H54 (cell line): ENCODE measurements around the gene NVL.
"Not testable (repeated sequence)": the region's sequence is repeated elsewhere in the genome, so short reads cannot be mapped to it uniquely, and the experiment has no call there.

Source experiments
- DNase-seq: peaks from one replicate; pipeline ENCODE4 v3.0.0; 2011; ENCODE audit warnings: low spot score, mixed read lengths; ENCODE audit not compliant: insufficient read length
- FAIRE-seq: peaks from 3 replicates; lab custom pipeline; 2011; peaks lifted over from hg19 to GRCh38; lab: Jason Lieb, UNC
- POLR2A ChIP-seq: IDR thresholded peaks from 2 replicates; pipeline ENCODE4 v1.6.1; 2011; ENCODE audit warnings: low read depth, mild to moderate bottlenecking, low read length

Gene NVL

GRCh38 chr1:224216382-224216781, 113.6 kb downstream of the NVL start:
- TF ChIP-seq POLR2A = no peak
- FAIRE-seq (no peak), DNase-seq (no peak)

- DNase-seq (no peak), FAIRE-seq (no peak)
- TF ChIP-seq POLR2A = no peak
Observed at GRCh38 chr1:224213438-224214119, 116.4 kb downstream of the NVL start.

GRCh38 chr1:224212618-224213061, 117.3 kb downstream of the NVL start:
- no peak for FAIRE-seq
- DNase-seq = no peak
- no peak for TF ChIP-seq POLR2A

GRCh38 chr1:224211206-224211962, 118.6 kb downstream of the NVL start:
- FAIRE-seq = no peak
- DNase-seq = no peak
- no peak for TF ChIP-seq POLR2A

- not testable (repeated sequence) for DNase-seq, FAIRE-seq
Observed at GRCh38 chr1:224205931-224206538, 123.9 kb downstream of the NVL start.

GRCh38 chr1:224205438-224205840, 124.5 kb downstream of the NVL start:
- no peak for TF ChIP-seq POLR2A
- no peak for DNase-seq
- FAIRE-seq = no peak

GRCh38 chr1:224203243-224204016, 126.5 kb downstream of the NVL start:
- no peak for FAIRE-seq
- no peak for TF ChIP-seq POLR2A
- no peak for DNase-seq

- no peak for TF ChIP-seq POLR2A
- DNase-seq (no peak), FAIRE-seq (no peak)
Observed at GRCh38 chr1:224201853-224202252, 128.1 kb downstream of the NVL start.

- TF ChIP-seq POLR2A = no peak
- no peak for DNase-seq
- no peak for FAIRE-seq
Observed at GRCh38 chr1:224201383-224201782, 128.6 kb downstream of the NVL start.

GRCh38 chr1:224199679-224200078, 130.3 kb downstream of the NVL start:
- no peak for DNase-seq
- no peak for FAIRE-seq
- TF ChIP-seq POLR2A = no peak

- TF ChIP-seq POLR2A = no peak
- FAIRE-seq (no peak), DNase-seq (no peak)
Observed at GRCh38 chr1:224198572-224198971, 131.4 kb downstream of the NVL start.

GRCh38 chr1:224196813-224197600, 133.0 kb downstream of the NVL start:
- FAIRE-seq (no peak), DNase-seq (no peak)
- no peak for TF ChIP-seq POLR2A
